Liver (tissue), 9 donors: ENCODE results near the gene PLEKHH2. TPM values are rescaled to one million over a fixed set of nuclear protein-coding genes. Genes with fewer than 3 reads are reported as not detected.
A peak's percentile ranks its signal among the peaks of the same experiment; 100 is the strongest.

Source experiments
- DNase-seq: peaks from one replicate; pipeline ENCODE4 v3.0.0-alpha.2; 2017; ENCODE audit warnings: low spot score
- H3K27ac ChIP-seq, 2 donors: one replicate each; pipeline ENCODE4 v1.7.0; 2013; ENCODE audit warnings: inconsistent platforms in 2 of 2, low read length in 2 of 2, control low read depth in 1 of 2, low read depth in 1 of 2, mild to moderate bottlenecking in 1 of 2
- H3K27me3 ChIP-seq, 4 donors: one replicate each; pipeline versions ENCODE4 v1.6.1 to v1.7.0; 2013; ENCODE audit warnings: low read length in 3 of 4, inconsistent platforms in 1 of 4, mild to moderate bottlenecking in 1 of 4, moderate library complexity in 1 of 4; ENCODE audit not compliant: control insufficient read depth in 4 of 4, insufficient read depth in 4 of 4
- H3K36me3 ChIP-seq, 4 donors: one replicate each; pipeline versions ENCODE4 v1.6.1 to v1.7.0; 2013; ENCODE audit warnings: low read length in 3 of 4, mild to moderate bottlenecking in 3 of 4, low read depth in 1 of 4, moderate library complexity in 1 of 4; ENCODE audit not compliant: control insufficient read depth in 4 of 4, insufficient read depth in 3 of 4
- H3K4me1 ChIP-seq, 4 donors: one replicate each; pipeline versions ENCODE4 v1.6.1 to v1.7.0; 2013; ENCODE audit warnings: low read length in 3 of 4, mild to moderate bottlenecking in 3 of 4, moderate library complexity in 1 of 4; ENCODE audit not compliant: control insufficient read depth in 4 of 4, insufficient read depth in 4 of 4
- H3K4me3 ChIP-seq, 3 donors: one replicate each; pipeline versions ENCODE4 v1.6.1 to v1.7.0; 2013; ENCODE audit warnings: low read length in 3 of 3, control low read depth in 1 of 3, low read depth in 1 of 3, mild to moderate bottlenecking in 1 of 3
- H3K9ac ChIP-seq, 2 donors: one replicate each; pipeline ENCODE4 v1.7.0; 2013; ENCODE audit warnings: low read length in 2 of 2, mild to moderate bottlenecking in 2 of 2, moderate library complexity in 2 of 2, control low read depth in 1 of 2, low read depth in 1 of 2
- H3K9me3 ChIP-seq, 4 donors: one replicate each; pipeline versions ENCODE4 v1.6.1 to v1.7.0; 2013; ENCODE audit warnings: low read length in 3 of 4; ENCODE audit not compliant: control insufficient read depth in 4 of 4
- ATF3 ChIP-seq: IDR thresholded peaks from 2 replicates; pipeline ENCODE4 v1.6.1; 2016; ENCODE audit warnings: antibody characterized with exemption
- CTCF ChIP-seq: fragments of 150-350 bp; IDR thresholded peaks from 2 replicates; pipeline ENCODE4 v1.5.1; 2017; ENCODE audit warnings: improper control_type of control experiment, low read depth, low read length; ENCODE audit not compliant: missing input control
- EGR1 ChIP-seq, 2 donors: IDR thresholded peaks; 2 replicates each; pipeline ENCODE4 v1.6.1; 2016 to 2018; ENCODE audit warnings: antibody characterized with exemption in 2 of 2, low read depth in 2 of 2
- FOXA2 ChIP-seq: IDR thresholded peaks from 2 replicates; pipeline ENCODE4 v1.6.1; 2016; ENCODE audit warnings: antibody characterized with exemption
- GABPA ChIP-seq, 2 donors: IDR thresholded peaks in 1 of 2; conservative IDR thresholded peaks in 1 of 2; 2 replicates each; pipeline ENCODE4 v1.6.1; 2016; ENCODE audit warnings: antibody characterized with exemption in 2 of 2, mild to moderate bottlenecking in 1 of 2, moderate library complexity in 1 of 2
- HNF4A ChIP-seq, 2 donors: conservative IDR thresholded peaks; 2 replicates each; pipeline ENCODE4 v1.6.1; 2016; ENCODE audit warnings: antibody characterized with exemption in 2 of 2, mild to moderate bottlenecking in 2 of 2
- HNF4G ChIP-seq: IDR thresholded peaks from 2 replicates; pipeline ENCODE4 v1.6.1; 2016; ENCODE audit warnings: antibody characterized with exemption
- JUND ChIP-seq, 2 donors: IDR thresholded peaks; 2 replicates each; pipeline ENCODE4 v1.6.1; 2016; ENCODE audit warnings: antibody characterized with exemption in 2 of 2
- NR2F2 ChIP-seq: IDR thresholded peaks from 2 replicates; pipeline ENCODE4 v1.6.1; 2016; ENCODE audit warnings: antibody characterized with exemption
- RAD21 ChIP-seq, 2 donors: IDR thresholded peaks; 2 replicates each; pipeline ENCODE4 v1.6.1; 2016; ENCODE audit warnings: antibody characterized with exemption in 2 of 2, mild to moderate bottlenecking in 2 of 2
- REST ChIP-seq: IDR thresholded peaks from 2 replicates; pipeline ENCODE4 v1.6.1; 2016; ENCODE audit warnings: antibody characterized with exemption, mild to moderate bottlenecking
- RXRA ChIP-seq, 2 donors: IDR thresholded peaks; 2 replicates each; pipeline ENCODE4 v1.6.1; 2017 to 2018; ENCODE audit warnings: antibody characterized with exemption in 2 of 2, mild to moderate bottlenecking in 1 of 2
- TAF1 ChIP-seq: conservative IDR thresholded peaks from 2 replicates; pipeline ENCODE4 v1.6.1; 2016; ENCODE audit warnings: antibody characterized with exemption, mild to moderate bottlenecking
- ZBTB33 ChIP-seq: IDR thresholded peaks from 2 replicates; pipeline ENCODE4 v1.6.1; 2016; ENCODE audit warnings: antibody characterized with exemption
- WGBS: extraction: QIAGEN DNeasy Blood & Tissue Kit; methylation state at CpG from one replicate; pipeline ENCODE4 v1.1.7; 2013; 5-methylcytosine and 5-hydroxymethylcytosine counted together
- polyA plus RNA-seq, 2 donors: library from polyadenylated mRNA; stranded (reverse) in 1 of 2; unstranded in 1 of 2; fragments of 200-250 nt in 1 of 2; fragments of >200 nt in 1 of 2; fragmentation: Nextera tagmentation in 1 of 2; extraction: Ambion mirVana in 1 of 2; gene quantifications; one replicate each; pipeline versions ENCODE4 v1.2.1 to v1.2.3, GENCODE V29; 2013 to 2015
- total RNA-seq, 2 donors: library from RNA; depleted of rRNA; stranded (reverse); fragments of >200 nt; gene quantifications; one replicate each; pipeline ENCODE4 v1.2.3, GENCODE V29; 2014
- donor health status: healthy.
- donor health status: healthy.
- donor health status: healthy.
- donor health status: healthy.
- donor health status: healthy.

The PLEKHH2 gene
- total and polyA plus RNA-seq, 4 donors = 0.51 to 3.8 (median 1.0) TPM

GRCh38 chr2:43605851-43606250 is 31.2 kb upstream of the PLEKHH2 start:
- TF ChIP-seq HNF4G (no peak), REST (no peak), ATF3 (no peak), TAF1 (no peak), ZBTB33 (no peak), HNF4A (conservative IDR thresholded peaks at IDR 0.05) (no peak), CTCF (no peak), GABPA (IDR thresholded peaks at IDR 0.05 in 1 of 2, conservative IDR thresholded peaks at IDR 0.05 in 1 of 2) (no peak), RXRA (IDR thresholded peaks at IDR 0.05) (no peak), EGR1 (IDR thresholded peaks at IDR 0.05; ENCODE audit: low read depth in 2 of 2) (no peak), FOXA2 (no peak)
- H3K27me3 ChIP-seq = no peaks in the 10 kb centered on the region
- DNase-seq = no peak
- no peaks in the 10 kb centered on the region for H3K4me1 ChIP-seq
- H3K9me3 ChIP-seq = no peaks in the 10 kb centered on the region
- H3K9ac ChIP-seq = no peak overlapping the region
- no peak overlapping the region for H3K4me3 ChIP-seq
- 86% methylated on average over 5 of the region's 5 CpGs for WGBS
- H3K27ac ChIP-seq = no peak overlapping the region
- H3K36me3 ChIP-seq = no peaks in the 10 kb centered on the region

- H3K4me3 ChIP-seq = no peak overlapping the region
- TF ChIP-seq NR2F2 (peak; percentile 16), FOXA2 (no peak), JUND (IDR thresholded peaks at IDR 0.05) (no peak), REST (no peak), TAF1 (no peak), GABPA (IDR thresholded peaks at IDR 0.05 in 1 of 2, conservative IDR thresholded peaks at IDR 0.05 in 1 of 2) (no peak), CTCF (peak; percentile 66), RAD21 (IDR thresholded peaks at IDR 0.05) (peak; percentile 80 to 86)
- H3K4me1 ChIP-seq = peaks cover 0 to 4% (median 1%) of the 10 kb centered on the region in 4 donors
- no peaks in the 10 kb centered on the region for H3K9me3 ChIP-seq
- no peaks in the 10 kb centered on the region for H3K36me3 ChIP-seq
- H3K27ac ChIP-seq = no peak overlapping the region
- 49% methylated on average over 6 of the region's 6 CpGs for WGBS
- H3K27me3 ChIP-seq = no peaks in the 10 kb centered on the region
- DNase-seq = no peak
- H3K9ac ChIP-seq = no peak overlapping the region
Measured at GRCh38 chr2:43609290-43609918, 27.7 kb upstream of the PLEKHH2 start.
